IPS DF 19.7 (cell line): Measurements from ENCODE around the gene KCNG2.

Experiments used
- DNase-seq: peaks from one replicate; pipeline ENCODE4 v3.0.0-alpha.2; 2013; ENCODE audit warnings: low read depth, low spot score

KCNG2 gene

GRCh38 chr18:79798999-79799370 lies 1.2 kb downstream of the KCNG2 start:
- no peak for DNase-seq

DNA sequence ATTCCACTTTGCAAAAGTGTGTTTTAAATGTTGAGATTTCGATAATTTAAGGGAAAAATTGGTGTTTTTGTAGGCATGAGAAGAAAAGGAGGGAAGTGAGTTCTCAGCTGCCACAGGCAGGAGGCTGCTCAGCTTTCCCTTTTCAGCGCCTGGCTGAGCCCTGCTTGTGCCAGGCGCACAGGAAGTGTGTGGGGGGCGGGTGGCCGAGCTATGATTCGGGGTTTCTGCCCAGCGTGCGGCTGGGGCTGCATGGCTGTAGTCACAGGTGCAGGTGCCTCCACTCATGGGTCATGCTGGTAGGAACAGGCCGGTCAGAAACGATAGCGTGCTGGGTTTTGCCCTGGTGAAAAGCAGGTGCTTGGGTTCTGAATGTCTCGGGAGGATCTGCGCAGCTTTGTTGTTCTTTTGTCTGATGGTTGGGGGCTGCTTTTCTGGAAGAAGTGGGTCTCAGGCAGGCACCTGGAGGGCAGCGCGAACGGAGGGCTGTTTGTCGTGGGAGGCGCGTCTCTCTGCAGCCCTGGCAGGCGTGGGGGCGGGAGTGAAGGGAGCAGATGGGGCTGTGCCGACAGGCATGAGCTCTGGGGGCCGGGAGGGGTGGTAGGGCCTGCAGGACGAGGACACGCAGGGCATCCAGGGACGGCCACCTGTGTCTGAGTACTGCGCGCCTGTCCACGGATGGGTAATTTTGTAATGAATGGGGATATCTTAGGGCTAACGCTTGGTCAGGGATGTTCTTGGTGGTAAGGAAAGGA lies 2.1 kb downstream of the KCNG2 start:
- DNase-seq = no peak

- no peak for DNase-seq
Observed at GRCh38 chr18:79800371-79801180, 2.8 kb downstream of the KCNG2 start.

- no peak for DNase-seq
Observed at GRCh38 chr18:79801217-79801616, 3.5 kb downstream of the KCNG2 start.

DNA sequence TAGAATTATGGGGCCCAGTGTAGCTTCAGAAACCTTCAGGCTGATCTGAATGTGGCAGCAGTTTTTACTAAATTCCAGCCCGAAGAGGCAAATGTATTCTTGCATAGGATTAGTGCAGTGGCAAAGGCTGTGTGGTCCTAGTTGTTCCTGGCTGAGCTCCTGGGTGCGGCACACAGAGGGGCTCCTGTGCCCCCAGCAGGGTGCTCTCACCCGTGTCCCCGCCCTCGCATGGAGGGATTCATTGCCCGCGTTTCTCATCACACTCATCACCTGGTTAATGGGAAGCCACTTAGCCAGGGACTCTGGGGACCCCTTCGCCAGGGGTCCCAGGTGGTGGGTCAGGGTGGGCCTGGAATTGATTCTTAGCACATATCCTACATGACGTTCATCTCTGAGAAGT lies 3.9 kb downstream of the KCNG2 start:
- DNase-seq = no peak

DNA sequence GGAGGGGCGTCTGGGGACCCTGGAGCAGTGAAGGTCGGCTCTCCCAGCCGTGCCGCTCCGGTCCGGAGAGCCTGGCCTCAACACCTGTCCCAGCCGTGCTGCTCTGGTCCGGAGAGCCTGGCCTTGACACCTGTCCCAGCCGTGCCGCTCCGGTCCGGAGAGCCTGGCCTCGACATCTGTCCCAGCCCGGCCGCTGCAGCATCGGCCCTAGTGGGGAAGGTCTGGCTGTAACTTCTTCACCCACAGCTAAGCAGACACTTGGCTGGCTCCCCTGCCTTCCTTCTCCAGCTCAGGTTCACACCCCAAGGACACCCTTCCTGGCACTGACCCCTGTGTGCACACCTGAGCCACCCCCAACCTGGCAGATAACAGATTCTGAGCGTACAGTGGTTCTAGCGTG lies 4.6 kb downstream of the KCNG2 start:
- DNase-seq = no peak

DNA sequence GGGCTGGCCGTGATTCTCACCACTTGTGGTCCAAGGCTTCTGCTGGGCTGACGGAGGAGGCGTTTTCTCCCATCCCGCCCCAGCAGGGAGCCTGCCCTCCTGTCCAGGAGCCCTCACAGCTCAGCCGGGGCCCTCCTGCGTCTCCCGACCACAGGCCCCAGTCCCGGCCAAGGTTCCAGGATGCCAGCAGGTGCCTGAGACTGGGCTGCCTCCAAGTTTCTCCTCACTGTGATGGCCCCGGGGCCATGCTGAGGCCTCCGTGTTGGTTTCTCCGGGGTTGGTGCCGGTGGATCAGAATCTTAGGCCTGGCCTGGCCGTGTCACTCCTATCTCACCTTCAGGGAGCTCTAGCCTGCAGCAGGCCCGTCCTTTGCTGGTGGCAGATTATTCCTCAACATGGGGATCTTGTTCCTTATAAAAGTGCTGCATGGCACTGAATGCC lies 5.9 kb downstream of the KCNG2 start:
- no peak for DNase-seq

DNA sequence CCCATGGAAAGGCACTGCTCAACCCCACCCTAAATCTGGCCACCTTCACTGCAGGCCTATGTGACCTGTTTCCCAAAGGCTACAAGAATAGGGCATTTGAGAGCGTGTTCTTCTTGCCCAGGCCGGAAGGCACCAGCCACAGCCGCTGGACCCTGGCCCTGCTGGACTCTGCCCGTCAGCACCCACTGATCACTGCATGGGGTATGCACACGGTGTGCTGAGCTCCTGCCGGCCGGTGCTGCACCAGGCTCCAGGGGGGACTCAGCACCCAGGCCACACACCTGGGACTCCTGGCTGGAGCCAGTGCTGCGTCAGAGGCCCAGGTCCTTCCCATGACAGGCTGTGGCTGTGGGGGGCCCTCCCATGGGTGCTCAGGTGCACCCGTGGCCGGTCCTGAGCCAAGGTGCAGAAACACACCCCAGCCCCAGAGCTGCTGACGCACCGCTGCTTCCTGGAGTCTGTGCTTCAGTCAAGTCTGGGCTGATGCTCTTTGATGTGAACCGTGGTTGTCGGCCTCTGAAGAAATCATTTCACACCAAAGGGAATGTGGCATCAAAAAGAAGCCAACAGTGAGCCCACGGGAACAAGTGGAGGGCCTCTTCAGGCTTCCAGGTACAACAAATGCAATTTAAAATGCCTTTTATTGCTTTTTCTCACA lies 6.5 kb downstream of the KCNG2 start:
- no peak for DNase-seq

DNA sequence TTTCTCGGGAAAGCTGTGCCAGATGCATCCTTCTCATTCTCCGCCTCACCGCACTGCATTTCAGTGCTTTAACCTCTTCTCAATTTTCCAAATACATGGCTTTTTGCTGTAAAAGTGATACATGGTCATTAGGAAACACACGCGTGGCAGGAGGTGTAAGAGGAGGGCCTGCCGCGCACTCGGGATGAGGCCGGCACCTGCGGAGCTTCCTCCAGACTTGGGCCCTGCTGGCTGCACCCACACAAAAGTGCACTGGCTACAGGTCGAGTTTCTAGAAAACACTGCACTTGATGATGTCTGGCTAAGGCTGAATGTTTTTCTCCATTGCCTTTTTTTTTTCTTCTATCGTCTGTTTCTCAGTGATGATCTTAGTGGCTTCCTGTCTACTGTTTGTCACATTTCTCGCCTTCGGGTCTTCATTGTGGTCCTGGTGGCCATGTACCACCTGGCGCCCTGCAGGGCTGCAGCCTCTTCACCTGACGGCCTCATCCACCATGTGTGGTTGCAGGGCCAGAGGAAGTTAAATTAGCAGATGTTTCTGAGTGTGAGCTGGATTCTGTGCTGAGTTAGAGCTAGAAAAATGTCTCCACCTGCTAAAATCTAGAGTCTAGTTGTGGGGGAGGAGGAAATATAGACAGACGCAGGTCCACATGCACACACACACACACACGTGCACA lies 7.6 kb downstream of the KCNG2 start:
- no peak for DNase-seq

DNA sequence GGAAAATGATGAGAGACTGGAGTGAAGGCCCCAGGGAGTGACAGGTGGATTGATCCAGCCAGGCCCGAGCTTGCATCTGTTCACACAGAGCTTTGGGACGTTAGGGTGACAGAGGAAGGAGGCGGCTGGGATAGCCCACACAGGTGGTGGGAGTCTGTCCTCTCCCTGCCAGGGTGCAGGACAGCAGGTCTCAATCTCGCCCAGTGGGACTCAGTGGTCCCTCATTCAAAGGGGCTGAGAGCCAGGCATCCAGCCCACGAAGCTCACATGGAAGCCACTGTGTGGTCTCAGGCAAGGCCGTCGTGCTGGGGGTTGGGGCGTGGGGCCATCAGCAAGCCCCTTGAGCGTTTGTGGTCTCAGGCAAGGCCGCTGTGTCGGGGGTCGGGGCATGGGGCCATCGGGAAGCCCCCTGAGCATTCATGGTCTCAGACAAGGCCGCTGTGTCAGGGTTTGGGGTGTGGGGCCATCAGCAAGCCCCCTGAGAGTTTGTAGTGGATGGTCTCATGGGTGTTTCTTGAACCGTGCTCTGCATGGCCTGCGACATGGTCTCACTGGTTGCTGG lies 8.3 kb downstream of the KCNG2 start:
- no peak for DNase-seq

GRCh38 chr18:79806976-79807841 lies 9.5 kb downstream of the KCNG2 start:
- no peak for DNase-seq

GRCh38 chr18:79809482-79810192 lies 11.9 kb downstream of the KCNG2 start:
- no peak for DNase-seq

- DNase-seq = no peak
Observed at GRCh38 chr18:79812052-79812451, 14.3 kb downstream of the KCNG2 start.

DNA sequence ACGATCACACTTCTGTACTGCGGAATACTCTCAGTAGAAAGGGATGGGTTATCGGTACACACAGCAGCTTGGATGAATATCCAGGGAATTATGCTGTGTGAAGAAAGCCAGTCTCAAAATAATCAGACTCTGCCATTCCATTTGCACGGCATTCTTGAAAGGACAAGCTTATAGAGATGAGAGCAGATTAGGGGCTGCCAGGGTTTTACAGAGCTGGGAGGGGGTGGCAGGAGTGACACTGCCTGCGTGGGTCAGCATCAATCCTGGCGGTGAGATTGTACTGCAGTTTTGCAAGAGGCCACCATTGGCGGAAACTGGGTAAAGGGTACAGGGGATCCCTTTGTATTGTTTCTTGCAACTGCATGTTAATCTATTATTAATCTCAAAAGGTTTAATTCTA lies 16.6 kb downstream of the KCNG2 start:
- no peak for DNase-seq

DNA sequence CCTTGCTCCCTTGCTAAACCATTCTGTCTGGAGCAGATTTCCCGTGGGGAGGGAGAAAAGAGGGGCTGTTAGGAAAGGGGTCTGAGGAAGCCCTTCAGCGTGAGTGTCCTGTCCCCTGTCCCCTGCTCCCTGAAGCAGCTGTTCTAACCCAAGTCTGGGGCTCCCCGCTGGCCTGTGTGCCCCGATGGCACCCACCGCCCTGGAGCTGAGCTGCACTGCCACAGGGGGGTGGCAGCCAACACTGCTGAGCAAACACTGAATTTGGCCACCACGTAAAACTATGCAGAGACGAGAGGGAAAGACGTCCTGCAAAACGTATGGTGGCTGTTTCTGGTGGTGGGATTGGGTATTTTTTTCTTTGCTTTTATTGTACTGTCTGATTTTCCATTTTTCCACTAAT lies 17.9 kb downstream of the KCNG2 start:
- no peak for DNase-seq

GRCh38 chr18:79816092-79816491 lies 18.4 kb downstream of the KCNG2 start:
- no peak for DNase-seq

DNA sequence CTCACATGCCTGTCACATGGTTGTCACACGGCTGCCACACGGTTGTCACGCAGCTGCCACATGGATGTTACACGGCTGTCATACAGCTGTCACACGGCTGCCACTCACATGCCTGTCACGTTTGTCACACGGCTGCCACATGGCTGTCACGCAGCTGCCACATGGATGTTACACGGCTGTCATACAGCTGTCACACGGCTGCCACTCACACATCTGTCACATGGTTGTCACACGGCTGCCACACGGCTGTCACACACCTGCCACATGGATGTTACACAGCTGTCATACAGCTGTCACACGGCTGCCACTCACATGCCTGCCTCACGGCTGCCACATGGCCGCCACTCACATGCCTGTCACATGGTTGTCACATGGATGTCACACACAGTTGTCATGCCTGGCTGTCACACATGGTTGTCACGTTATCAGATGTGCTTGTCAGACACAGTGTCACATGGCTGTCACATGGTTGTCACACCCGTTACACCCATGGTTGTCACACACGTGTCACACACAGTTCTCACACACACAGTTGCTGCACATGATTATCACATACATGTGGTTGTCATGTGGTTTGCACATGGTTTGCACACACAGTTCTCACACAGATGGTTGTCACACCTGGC lies 19.4 kb downstream of the KCNG2 start:
- DNase-seq = no peak

DNA sequence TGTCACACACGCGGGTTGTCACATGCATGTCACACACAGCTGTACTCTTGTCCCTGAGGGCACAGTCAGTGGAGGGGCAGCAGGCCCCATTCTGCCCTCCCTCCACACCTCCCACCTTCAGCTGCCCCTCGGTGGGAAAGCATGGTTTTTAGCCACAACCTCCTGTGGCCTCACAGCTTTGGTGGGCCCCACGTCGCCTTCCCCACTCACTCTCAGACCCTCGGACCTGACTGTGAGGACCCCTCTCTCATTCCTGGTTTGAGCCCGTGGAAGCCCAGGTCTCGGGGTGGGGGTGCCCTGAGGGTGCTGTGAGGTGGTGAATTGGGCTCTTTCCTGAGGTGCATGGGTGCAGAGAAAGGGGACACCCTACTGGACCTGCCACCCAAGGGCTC lies 19.9 kb downstream of the KCNG2 start:
- DNase-seq = no peak

GRCh38 chr18:79818036-79818435 lies 20.3 kb downstream of the KCNG2 start:
- no peak for DNase-seq

GRCh38 chr18:79818631-79819030 lies 20.9 kb downstream of the KCNG2 start:
- no peak for DNase-seq
